RPMI7951 (cell line): ENCODE measurements around the gene TACC3. TPM values are rescaled to one million over a fixed set of nuclear protein-coding genes. Genes with fewer than 3 reads are reported as not detected.
A peak's percentile ranks its signal among the peaks of the same experiment; 100 is the strongest.

Source experiments
- DNase-seq: peaks from one replicate; pipeline ENCODE4 v3.0.0-alpha.2; 2012; ENCODE audit warnings: low read depth
- total RNA-seq: library from RNA; depleted of rRNA; stranded (reverse); fragments of >200 nt; shearing (Covaris generic); gene quantifications from 2 replicates; pipeline ENCODE4 v1.2.3, GENCODE V29; 2014

The TACC3 gene
- total RNA-seq, 1 experiment from 2014 or later: 23.9 TPM

- DNase-seq: no peak
Observed at GRCh38 chr4:1722551-1723118, 1.3 kb downstream of the TACC3 start.

GRCh38 chr4:1723131-1723801 lies 1.9 kb downstream of the TACC3 start:
- no peak for DNase-seq

GRCh38 chr4:1725521-1725920 lies 4.2 kb downstream of the TACC3 start:
- no peak for DNase-seq

GRCh38 chr4:1726146-1726934 lies 5.0 kb downstream of the TACC3 start:
- DNase-seq: peak; percentile 70

- DNase-seq: peak; percentile 81
Observed at GRCh38 chr4:1727117-1728031, 6.1 kb downstream of the TACC3 start.

- no peak for DNase-seq
Observed at GRCh38 chr4:1728061-1728980, 7.0 kb downstream of the TACC3 start.

GRCh38 chr4:1730532-1731135 lies 9.3 kb downstream of the TACC3 start:
- no peak for DNase-seq

- peak; percentile 38 for DNase-seq
Observed at GRCh38 chr4:1731180-1731579, 9.9 kb downstream of the TACC3 start.

GRCh38 chr4:1732911-1733310 lies 11.6 kb downstream of the TACC3 start:
- DNase-seq: no peak

GRCh38 chr4:1735215-1735614 lies 13.9 kb downstream of the TACC3 start:
- DNase-seq: no peak

- DNase-seq: no peak
Observed at GRCh38 chr4:1736812-1737211, 15.5 kb downstream of the TACC3 start.

GRCh38 chr4:1737666-1738065 lies 16.3 kb downstream of the TACC3 start:
- DNase-seq: no peak

GRCh38 chr4:1738410-1738809 lies 17.1 kb downstream of the TACC3 start:
- DNase-seq: no peak

GRCh38 chr4:1739358-1739757 lies 18.0 kb downstream of the TACC3 start:
- DNase-seq: no peak

- DNase-seq: no peak
Observed at GRCh38 chr4:1740021-1740545, 18.8 kb downstream of the TACC3 start.

GRCh38 chr4:1741208-1741607 lies 19.9 kb downstream of the TACC3 start:
- no peak for DNase-seq

- no peak for DNase-seq
Observed at GRCh38 chr4:1743551-1743950, 22.2 kb downstream of the TACC3 start.

- no peak for DNase-seq
Observed at GRCh38 chr4:1743975-1744374, 22.7 kb downstream of the TACC3 start.

GRCh38 chr4:1744552-1744951 lies 23.2 kb downstream of the TACC3 start:
- DNase-seq: no peak

- no peak for DNase-seq
Observed at GRCh38 chr4:1745165-1745564, 23.8 kb downstream of the TACC3 start.
